Prostate gland (tissue), 2 donors: Measurements from ENCODE around the gene CCDC183. TPM values are rescaled to one million over a fixed set of nuclear protein-coding genes. Genes with fewer than 3 reads are reported as not detected.
A peak's percentile ranks its signal among the peaks of the same experiment; 100 is the strongest.

ENCODE experiments used
- DNase-seq: peaks from one replicate; pipeline ENCODE4 v3.0.0-alpha.2; 2019; ENCODE audit warnings: low spot score
- H3K27ac ChIP-seq, 2 donors: fragments of 200-600 bp; sonication (generic); 2 replicates each; pipeline ENCODE4 v1.5.1; 2017 to 2019
- H3K27me3 ChIP-seq: fragments of 200-600 bp; sonication (generic); replicated peaks from 2 replicates; pipeline ENCODE4 v1.5.1; 2019; ENCODE audit not compliant: insufficient read depth
- H3K36me3 ChIP-seq, 2 donors: fragments of 200-600 bp; sonication (generic); 1 replicate in 1 of 2; 2 replicates in 1 of 2; pipeline versions ENCODE4 v1.5.1 to v1.8.1; 2017 to 2019
- H3K4me1 ChIP-seq: fragments of 200-600 bp; sonication (generic); replicated peaks from 2 replicates; pipeline ENCODE4 v1.5.1; 2019
- H3K4me3 ChIP-seq, 2 donors: fragments of 200-600 bp; sonication (generic); 2 replicates each; pipeline ENCODE4 v1.5.1; 2017 to 2019
- H3K9me3 ChIP-seq: fragments of 200-600 bp; sonication (generic); 2 replicates; pipeline ENCODE4 v1.5.1; 2017
- POLR2A ChIP-seq: fragments of 450-650 bp; IDR thresholded peaks from one replicate; pipeline ENCODE4 v1.6.1; 2016; ENCODE audit warnings: antibody characterized with exemption, mild to moderate bottlenecking
- POLR2AphosphoS5 ChIP-seq: sonication (generic); formaldehyde crosslinking; IDR thresholded peaks from one replicate; pipeline ENCODE4 v1.6.1; 2017; ENCODE audit warnings: antibody characterized with exemption
- WGBS: methylation state at CpG from one replicate; pipeline ENCODE4 v1.1.5; 2018; 5-methylcytosine and 5-hydroxymethylcytosine counted together
- intact Hi-C: fragments of 100-400 bp; cut with DNase I; formaldehyde crosslinking; loops from one replicate; pipeline ENCODE4 v1.14.2; 2022
- total RNA-seq, 2 donors: library from RNA; depleted of rRNA; stranded (reverse); fragments of >200 nt; gene quantifications; one replicate each; pipeline ENCODE4 v1.1.0, GENCODE V29; 2016
- TF ChIP-seq, protein P1 (sequence below), 4 experiments: fragments of 200-600 bp in 2 of 4; fragments of 450-650 bp in 2 of 4; sonication (generic) in 2 of 4; IDR thresholded peaks; 1 replicate in 3 of 4; 2 replicates in 1 of 4; pipeline ENCODE4 v1.5.1; 2016 to 2019; ENCODE audit warnings: antibody characterized with exemption in 4 of 4, mild to moderate bottlenecking in 2 of 4, moderate library complexity in 2 of 4

The CCDC183 gene
- total RNA-seq, 2 donors from 2014 or later, result 9.5 to 45.0 TPM

- intact Hi-C loops, result loop anchor here (5.0 to 10.0 kb wide), 2 partner anchors 56 to 124 kb away; partner anchors contain the start of gene TMEM141
- Histone ChIP-seq H3K27me3 (no peaks in the 10 kb centered on the region), H3K36me3 (no peaks in the 10 kb centered on the region), H3K9me3 (no peaks in the 10 kb centered on the region), H3K27ac (peak overlapping the region; percentile 84 to 91), H3K4me3 (peak overlapping the region; percentile 50 to 56), H3K4me1 (peaks cover 7% of the 10 kb centered on the region)
- TF ChIP-seq POLR2A (no peak), POLR2AphosphoS5 (no peak)
- TF ChIP-seq, protein P1, sequence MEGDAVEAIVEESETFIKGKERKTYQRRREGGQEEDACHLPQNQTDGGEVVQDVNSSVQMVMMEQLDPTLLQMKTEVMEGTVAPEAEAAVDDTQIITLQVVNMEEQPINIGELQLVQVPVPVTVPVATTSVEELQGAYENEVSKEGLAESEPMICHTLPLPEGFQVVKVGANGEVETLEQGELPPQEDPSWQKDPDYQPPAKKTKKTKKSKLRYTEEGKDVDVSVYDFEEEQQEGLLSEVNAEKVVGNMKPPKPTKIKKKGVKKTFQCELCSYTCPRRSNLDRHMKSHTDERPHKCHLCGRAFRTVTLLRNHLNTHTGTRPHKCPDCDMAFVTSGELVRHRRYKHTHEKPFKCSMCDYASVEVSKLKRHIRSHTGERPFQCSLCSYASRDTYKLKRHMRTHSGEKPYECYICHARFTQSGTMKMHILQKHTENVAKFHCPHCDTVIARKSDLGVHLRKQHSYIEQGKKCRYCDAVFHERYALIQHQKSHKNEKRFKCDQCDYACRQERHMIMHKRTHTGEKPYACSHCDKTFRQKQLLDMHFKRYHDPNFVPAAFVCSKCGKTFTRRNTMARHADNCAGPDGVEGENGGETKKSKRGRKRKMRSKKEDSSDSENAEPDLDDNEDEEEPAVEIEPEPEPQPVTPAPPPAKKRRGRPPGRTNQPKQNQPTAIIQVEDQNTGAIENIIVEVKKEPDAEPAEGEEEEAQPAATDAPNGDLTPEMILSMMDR (IDR thresholded peaks at IDR 0.05), result no peak
- under 1% methylated on average over 53 of the region's 53 CpGs for WGBS
- no peak for DNase-seq
Observed at GRCh38 chr9:136848393-136849037, 52.4 kb downstream of the CCDC183 start.

- H3K27me3 ChIP-seq, result no peaks in the 10 kb centered on the region
- H3K36me3 ChIP-seq, result no peaks in the 10 kb centered on the region
- DNase-seq, result peak; percentile 99
- peaks cover under 1% of the 10 kb centered on the region for H3K4me1 ChIP-seq
- no peaks in the 10 kb centered on the region for H3K9me3 ChIP-seq
- H3K27ac ChIP-seq, result peak within 1 kb of the TSS; percentile 84 to 91
- TF ChIP-seq POLR2A (peak; percentile 61), POLR2AphosphoS5 (peak; percentile 92)
- TF ChIP-seq, protein P1 (IDR thresholded peaks at IDR 0.05), result peak in 2 of 4 experiments; percentile 12 to 23
- under 1% methylated on average over 63 of the region's 77 CpGs for WGBS
- H3K4me3 ChIP-seq, result peak within 1 kb of the TSS; percentile 50 to 56
- intact Hi-C loops, result loop anchor here (5.0 to 10.0 kb wide), 2 partner anchors 57 to 124 kb away; partner anchors contain the start of gene TMEM141
Observed at GRCh38 chr9:136849038-136849959, 53.2 kb downstream of the CCDC183 start, which contains the start of gene PHPT1. TSS of gene PHPT1 (plus strand) at chr9:136849409. CDS start at chr9:136849431, 22 bp downstream.

GRCh38 chr9:136849960-136850865 lies 54.1 kb downstream of the CCDC183 start:
- TF ChIP-seq POLR2A (no peak), POLR2AphosphoS5 (no peak)
- TF ChIP-seq, protein P1 (IDR thresholded peaks at IDR 0.05), result no peak
- intact Hi-C loops, result loop anchor here (5.0 to 10.0 kb wide), 2 partner anchors 58 to 125 kb away; partner anchors contain the start of gene TMEM141
- DNase-seq, result no peak
- Histone ChIP-seq H3K36me3 (no peaks in the 10 kb centered on the region), H3K9me3 (no peaks in the 10 kb centered on the region), H3K27ac (peak overlapping the region; percentile 84 to 91), H3K4me3 (peak overlapping the region; percentile 50 to 56), H3K27me3 (no peaks in the 10 kb centered on the region), H3K4me1 (no peaks in the 10 kb centered on the region)
- WGBS, result 32% methylated on average over 30 of the region's 43 CpGs

- no peak for DNase-seq
- Histone ChIP-seq H3K4me1 (no peaks in the 10 kb centered on the region), H3K4me3 (no peak overlapping the region), H3K27ac (no peak overlapping the region), H3K36me3 (no peaks in the 10 kb centered on the region), H3K9me3 (no peaks in the 10 kb centered on the region), H3K27me3 (no peaks in the 10 kb centered on the region)
- 83% methylated on average over 23 of the region's 23 CpGs for WGBS
- intact Hi-C loops, result no loop called here
- TF ChIP-seq POLR2AphosphoS5 (no peak), POLR2A (no peak)
- TF ChIP-seq, protein P1 (IDR thresholded peaks at IDR 0.05), result no peak
Observed at GRCh38 chr9:136850866-136851775, 55.0 kb downstream of the CCDC183 start.
